Sigmoid colon (tissue), 4 donors: ENCODE results near the gene RPH3AL.

Experiments used
- CTCF ChIP-seq, 4 experiments: fragments of 450-650 bp in 3 of 4; fragments of 200-600 bp in 1 of 4; IDR thresholded peaks; one replicate each; pipeline ENCODE4 v1.5.1; 2016 to 2019; ENCODE audit warnings: antibody characterized with exemption in 4 of 4, mild to moderate bottlenecking in 3 of 4, moderate library complexity in 2 of 4
- EP300 ChIP-seq, 4 donors: sonication (generic); formaldehyde crosslinking; IDR thresholded peaks; one replicate each; pipeline ENCODE4 v1.6.1; 2017; ENCODE audit warnings: antibody characterized with exemption in 4 of 4

DNA sequence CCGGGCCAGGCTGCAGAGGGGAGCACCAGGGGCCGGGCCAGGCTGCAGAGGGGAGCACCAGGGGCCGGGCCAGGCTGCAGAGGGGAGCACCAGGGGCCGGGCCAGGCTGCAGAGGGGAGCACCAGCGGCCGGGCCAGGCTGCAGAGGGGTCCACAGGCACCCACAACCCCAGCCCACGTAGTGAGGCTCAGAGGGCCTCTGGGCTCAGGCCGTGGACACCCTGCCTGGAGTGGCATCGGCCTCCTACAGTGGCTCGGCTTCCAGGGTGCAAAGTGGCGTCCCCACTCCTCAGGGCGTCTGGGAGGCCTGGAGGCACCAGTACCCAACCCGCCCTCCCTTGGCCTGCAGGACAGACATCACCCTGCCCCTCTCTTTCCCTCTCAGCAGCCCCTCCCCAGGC, 180.7 kb downstream of the RPH3AL start:
- TF ChIP-seq CTCF (IDR thresholded peaks at IDR 0.05) (no peak), EP300 (IDR thresholded peaks at IDR 0.05) (no peak)
